Kidney tubule cell (primary cell): ENCODE results near the gene MEGF9.
"Not testable (repeated sequence)": the region's sequence is repeated elsewhere in the genome, so short reads cannot be mapped to it uniquely, and the experiment has no call there.

Experiments used
- DNase-seq: peaks from one replicate; pipeline ENCODE4 v3.0.0-alpha.2; 2018; ENCODE audit warnings: low spot score

The MEGF9 gene

GRCh38 chr9:120714088-120714845, at the start of gene MEGF9:
TSS of gene MEGF9 (minus strand) at chr9:120714470. CDS start at chr9:120714358, 112 bp downstream.
- DNase-seq, result peak; percentile 98

- DNase-seq, result peak; percentile 36
Measured at GRCh38 chr9:120761006-120761405, 46.7 kb upstream of the MEGF9 start.

GRCh38 chr9:120759755-120760400, 45.6 kb upstream of the MEGF9 start:
- no peak for DNase-seq

- no peak for DNase-seq
Measured at GRCh38 chr9:120758544-120758943, 44.3 kb upstream of the MEGF9 start.

GRCh38 chr9:120757026-120757913, 43.0 kb upstream of the MEGF9 start:
- no peak for DNase-seq

- no peak for DNase-seq
Measured at GRCh38 chr9:120756531-120756930, 42.3 kb upstream of the MEGF9 start.

- peak; percentile 49 for DNase-seq
Measured at GRCh38 chr9:120755810-120756434, 41.7 kb upstream of the MEGF9 start.

GRCh38 chr9:120755044-120755443, 40.8 kb upstream of the MEGF9 start:
- no peak for DNase-seq

- no peak for DNase-seq
Measured at GRCh38 chr9:120750421-120750820, 36.2 kb upstream of the MEGF9 start.

- not testable (repeated sequence) for DNase-seq
Measured at GRCh38 chr9:120746366-120746765, 32.1 kb upstream of the MEGF9 start.

GRCh38 chr9:120745278-120745677, 31.0 kb upstream of the MEGF9 start:
- no peak for DNase-seq

- peak; percentile 71 for DNase-seq
Measured at GRCh38 chr9:120742951-120743416, 28.7 kb upstream of the MEGF9 start.

GRCh38 chr9:120741701-120742100, 27.4 kb upstream of the MEGF9 start:
- DNase-seq, result no peak

GRCh38 chr9:120741191-120741590, 26.9 kb upstream of the MEGF9 start:
- DNase-seq, result no peak

GRCh38 chr9:120740132-120740531, 25.9 kb upstream of the MEGF9 start:
- DNase-seq, result peak; percentile 35

- DNase-seq, result no peak
Measured at GRCh38 chr9:120737416-120738165, 23.3 kb upstream of the MEGF9 start.

GRCh38 chr9:120736881-120737280, 22.6 kb upstream of the MEGF9 start:
- no peak for DNase-seq

- no peak for DNase-seq
Measured at GRCh38 chr9:120735415-120736126, 21.3 kb upstream of the MEGF9 start.

- no peak for DNase-seq
Measured at GRCh38 chr9:120734607-120735410, 20.5 kb upstream of the MEGF9 start.

- peak; percentile 85 for DNase-seq
Measured at GRCh38 chr9:120733190-120733589, 18.9 kb upstream of the MEGF9 start.
